HG02642 (cell line): ENCODE measurements around the gene SLC35E1.
"Not testable (repeated sequence)": the region's sequence is repeated elsewhere in the genome, so short reads cannot be mapped to it uniquely, and the experiment has no call there.

ENCODE experiments used
- ATAC-seq: cut with Tn5 transposase; IDR thresholded peaks from one replicate; pipeline ENCODE4 v1.9.1; 2021; ENCODE audit warnings: mild to moderate bottlenecking; ENCODE audit not compliant: unreplicated experiment, poor library complexity

Gene SLC35E1

GRCh38 chr19:16509141-16510061 is 62.8 kb downstream of the SLC35E1 start:
- no peak for ATAC-seq

DNA sequence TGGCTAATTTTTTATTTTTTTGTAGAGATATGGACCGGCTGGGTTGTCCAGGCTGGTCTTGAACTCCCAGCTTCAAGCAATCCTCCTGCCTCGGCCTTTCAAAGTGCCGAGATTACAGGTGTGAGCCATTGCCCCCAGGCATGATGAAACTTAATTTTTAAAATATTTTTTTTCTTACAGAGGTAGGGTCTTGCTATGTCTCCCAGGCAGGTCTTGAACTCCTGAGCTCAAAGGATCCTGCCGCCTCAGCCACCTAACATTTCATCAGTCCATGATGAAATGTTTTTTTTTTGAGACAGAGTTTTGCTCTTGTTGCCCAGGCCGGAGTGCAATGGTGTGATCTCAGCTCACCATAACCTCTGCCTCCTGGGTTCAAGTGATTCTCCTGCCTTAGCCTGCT is 63.7 kb downstream of the SLC35E1 start:
- no peak for ATAC-seq

GRCh38 chr19:16506961-16507360 is 65.3 kb downstream of the SLC35E1 start:
- ATAC-seq: no peak

GRCh38 chr19:16506161-16506560 is 66.1 kb downstream of the SLC35E1 start:
- ATAC-seq: not testable (repeated sequence)

GRCh38 chr19:16504271-16504670 is 67.9 kb downstream of the SLC35E1 start:
- ATAC-seq: no peak
